ENCODE data around the gene TFDP3. TPM values are rescaled to one million over a fixed set of nuclear protein-coding genes. Genes with fewer than 3 reads are reported as not detected.

The TFDP3 gene
- total RNA-seq, 3 donors from 2014 or later (not counting 1 experiment from before 2014, with no cell fraction given), result not detected

DNA sequence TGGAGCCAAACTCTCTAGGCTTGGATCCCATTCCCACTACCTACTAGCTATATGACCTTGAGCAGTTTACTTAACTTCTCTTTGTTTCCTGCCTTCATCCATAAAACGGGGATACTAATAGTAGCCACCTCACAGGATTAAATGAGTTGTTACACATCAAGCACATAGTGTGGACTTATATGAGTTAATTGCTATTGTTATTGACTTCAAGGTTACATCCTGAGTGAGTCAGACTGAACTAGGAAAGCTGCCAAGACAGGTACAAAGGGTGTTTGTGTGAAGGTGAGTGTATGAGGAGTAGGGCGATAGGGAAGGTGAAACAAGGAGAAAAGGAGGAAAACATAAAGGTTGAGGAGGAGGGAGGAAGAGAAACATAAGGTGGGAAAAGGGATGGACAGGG lies 32.2 kb downstream of the TFDP3 start:
- Histone ChIP-seq H3K27ac (ENCODE audit: low read length) (no peak overlapping the region), H3K4me3 (ENCODE audit: low read length) (no peak overlapping the region), H3K9me3 (ENCODE audit: control insufficient read depth, insufficient read depth, low read length) (no peaks in the 10 kb centered on the region), H3K27me3 (ENCODE audit: control insufficient read depth, insufficient read depth, low read length) (no peaks in the 10 kb centered on the region), H3K36me3 (ENCODE audit: control insufficient read depth, insufficient read depth, low read length) (no peaks in the 10 kb centered on the region), H3K4me1 (ENCODE audit: control insufficient read depth, insufficient read depth, low read length) (no peaks in the 10 kb centered on the region)
- no peaks in the 10 kb centered on the region for H3K4me1 Mint-ChIP-seq
- H3K4me3 Mint-ChIP-seq, result no peak overlapping the region
- intact Hi-C loops (cut with micrococcal nuclease), result no loop called here
- DNase-seq (no peak), ATAC-seq (no peak)
- peaks cover 0 to 13% of the 10 kb centered on the region in 2 donors for H3K27me3 Mint-ChIP-seq (ENCODE audit: low read depth in 2 of 2)
- TF ChIP-seq, protein P1, sequence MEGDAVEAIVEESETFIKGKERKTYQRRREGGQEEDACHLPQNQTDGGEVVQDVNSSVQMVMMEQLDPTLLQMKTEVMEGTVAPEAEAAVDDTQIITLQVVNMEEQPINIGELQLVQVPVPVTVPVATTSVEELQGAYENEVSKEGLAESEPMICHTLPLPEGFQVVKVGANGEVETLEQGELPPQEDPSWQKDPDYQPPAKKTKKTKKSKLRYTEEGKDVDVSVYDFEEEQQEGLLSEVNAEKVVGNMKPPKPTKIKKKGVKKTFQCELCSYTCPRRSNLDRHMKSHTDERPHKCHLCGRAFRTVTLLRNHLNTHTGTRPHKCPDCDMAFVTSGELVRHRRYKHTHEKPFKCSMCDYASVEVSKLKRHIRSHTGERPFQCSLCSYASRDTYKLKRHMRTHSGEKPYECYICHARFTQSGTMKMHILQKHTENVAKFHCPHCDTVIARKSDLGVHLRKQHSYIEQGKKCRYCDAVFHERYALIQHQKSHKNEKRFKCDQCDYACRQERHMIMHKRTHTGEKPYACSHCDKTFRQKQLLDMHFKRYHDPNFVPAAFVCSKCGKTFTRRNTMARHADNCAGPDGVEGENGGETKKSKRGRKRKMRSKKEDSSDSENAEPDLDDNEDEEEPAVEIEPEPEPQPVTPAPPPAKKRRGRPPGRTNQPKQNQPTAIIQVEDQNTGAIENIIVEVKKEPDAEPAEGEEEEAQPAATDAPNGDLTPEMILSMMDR (IDR thresholded peaks at IDR 0.05), result no peak
- 86% methylated on average over 1 of the region's 2 CpGs for WGBS (ENCODE audit: insufficient coverage)
- no peak overlapping the region for H3K27ac Mint-ChIP-seq
- no peaks in the 10 kb centered on the region for H3K9me3 Mint-ChIP-seq
- H3K36me3 Mint-ChIP-seq, result no peaks in the 10 kb centered on the region

DNA sequence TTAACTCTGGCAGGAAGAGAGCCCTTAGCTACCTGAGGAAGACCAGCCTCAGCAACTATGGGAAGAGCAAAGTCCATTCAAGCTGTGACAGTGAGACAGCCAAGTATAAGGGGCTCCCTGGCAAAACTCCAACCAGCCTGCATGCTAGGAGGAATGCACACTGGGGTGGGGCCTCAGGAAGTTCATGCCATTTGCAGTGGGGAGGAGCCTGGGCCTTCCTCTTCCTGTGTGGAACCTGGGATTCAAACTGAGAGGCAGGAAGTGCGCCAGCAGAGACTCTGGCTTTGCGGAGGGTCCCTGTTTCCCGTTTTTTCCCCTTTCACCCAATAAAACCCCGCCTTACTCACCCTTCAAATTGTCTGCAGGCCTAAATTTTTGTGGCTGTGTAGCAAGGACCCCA lies 33.0 kb downstream of the TFDP3 start:
- TF ChIP-seq, protein P1 (IDR thresholded peaks at IDR 0.05), result no peak
- no peaks in the 10 kb centered on the region for H3K9me3 Mint-ChIP-seq

DNA sequence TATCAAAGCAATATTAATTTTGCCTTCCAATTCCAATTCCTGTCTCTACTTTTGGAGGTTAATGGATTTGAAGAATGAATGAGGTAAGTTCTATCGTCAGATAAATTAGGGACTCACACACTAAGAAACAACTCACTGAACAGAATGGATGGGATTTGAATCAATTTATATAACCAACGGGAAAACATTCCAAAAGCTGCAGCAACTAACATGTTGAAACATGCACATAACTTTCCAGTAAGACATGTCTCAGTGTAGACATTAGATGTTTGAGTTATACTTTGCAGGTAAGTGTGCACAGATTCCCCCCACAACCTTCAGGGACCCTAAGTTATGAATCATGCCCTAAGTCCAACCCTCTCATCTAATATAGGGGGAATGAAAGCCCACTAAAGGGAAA lies 34.3 kb downstream of the TFDP3 start:
- Histone ChIP-seq H3K4me3 (ENCODE audit: low read length) (no peak overlapping the region), H3K27ac (ENCODE audit: low read length) (no peak overlapping the region), H3K9me3 (ENCODE audit: control insufficient read depth, insufficient read depth, low read length) (no peaks in the 10 kb centered on the region), H3K27me3 (ENCODE audit: control insufficient read depth, insufficient read depth, low read length) (no peaks in the 10 kb centered on the region), H3K4me1 (ENCODE audit: control insufficient read depth, insufficient read depth, low read length) (no peaks in the 10 kb centered on the region), H3K36me3 (ENCODE audit: control insufficient read depth, insufficient read depth, low read length) (no peaks in the 10 kb centered on the region)
- H3K36me3 Mint-ChIP-seq, result no peaks in the 10 kb centered on the region
- DNase-seq (no peak), ATAC-seq (no peak)
- no peaks in the 10 kb centered on the region for H3K4me1 Mint-ChIP-seq
- TF ChIP-seq, protein P1 (IDR thresholded peaks at IDR 0.05), result no peak
- no CpG with 5 or more reads among the region's 2 CpGs for WGBS (ENCODE audit: insufficient coverage)
- intact Hi-C loops (cut with micrococcal nuclease), result no loop called here
- H3K9me3 Mint-ChIP-seq, result no peaks in the 10 kb centered on the region
- H3K27me3 Mint-ChIP-seq (ENCODE audit: low read depth in 2 of 2), result peaks cover 0 to 18% of the 10 kb centered on the region in 2 donors
- H3K4me3 Mint-ChIP-seq, result no peak overlapping the region
- H3K27ac Mint-ChIP-seq, result no peak overlapping the region

More for the DNA sequence above, 33.0 kb downstream of the TFDP3 start:
- Histone ChIP-seq H3K27me3 (ENCODE audit: control insufficient read depth, insufficient read depth, low read length) (no peaks in the 10 kb centered on the region), H3K4me1 (ENCODE audit: control insufficient read depth, insufficient read depth, low read length) (no peaks in the 10 kb centered on the region), H3K27ac (ENCODE audit: low read length) (no peak overlapping the region), H3K9me3 (ENCODE audit: control insufficient read depth, insufficient read depth, low read length) (no peaks in the 10 kb centered on the region), H3K36me3 (ENCODE audit: control insufficient read depth, insufficient read depth, low read length) (no peaks in the 10 kb centered on the region), H3K4me3 (ENCODE audit: low read length) (no peak overlapping the region)
- DNase-seq, result no peak
- Mint-ChIP-seq H3K27me3 (ENCODE audit: low read depth in 2 of 2) (peaks cover 0 to 17% of the 10 kb centered on the region in 2 donors), H3K4me1 (no peaks in the 10 kb centered on the region), H3K27ac (no peak overlapping the region), H3K4me3 (no peak overlapping the region), H3K36me3 (no peaks in the 10 kb centered on the region)
- intact Hi-C loops (cut with micrococcal nuclease), result no loop called here
- no peak for ATAC-seq
- WGBS (ENCODE audit: insufficient coverage), result 90% methylated on average over 4 of the region's 4 CpGs

DNA sequence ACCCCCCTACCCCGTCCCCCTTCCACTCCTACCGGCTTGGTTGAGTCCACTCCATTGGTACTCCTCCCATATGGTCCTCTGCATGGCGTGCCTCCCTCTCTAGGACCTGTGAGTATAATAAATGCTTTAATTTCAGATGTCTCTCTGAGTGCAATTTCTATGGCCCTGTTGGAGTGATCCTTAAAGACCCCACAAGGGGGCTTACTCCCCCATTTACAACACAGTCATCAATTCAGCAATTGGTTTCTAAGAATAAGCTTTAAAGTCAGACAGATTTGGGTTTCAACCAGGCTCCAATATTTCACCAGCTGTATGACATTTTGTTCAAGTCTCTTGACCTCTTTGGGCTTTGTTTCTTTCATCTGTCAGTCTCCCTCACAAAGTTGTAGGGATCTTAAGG lies 38.7 kb downstream of the TFDP3 start:
- no peak overlapping the region for H3K4me3 ChIP-seq (ENCODE audit: low read length)
- Mint-ChIP-seq H3K4me1 (no peaks in the 10 kb centered on the region), H3K27ac (no peak overlapping the region), H3K36me3 (no peaks in the 10 kb centered on the region), H3K4me3 (no peak overlapping the region), H3K27me3 (ENCODE audit: low read depth in 2 of 2) (peaks cover 0 to 26% of the 10 kb centered on the region in 2 donors), H3K9me3 (no peaks in the 10 kb centered on the region)
- intact Hi-C loops (cut with micrococcal nuclease), result no loop called here
- H3K27ac ChIP-seq (ENCODE audit: low read length), result no peak overlapping the region
- WGBS (ENCODE audit: insufficient coverage), result no CpG with 5 or more reads among the region's 3 CpGs
- H3K36me3 ChIP-seq (ENCODE audit: control insufficient read depth, insufficient read depth, low read length), result no peaks in the 10 kb centered on the region
- DNase-seq, result no peak
- no peak for ATAC-seq
- TF ChIP-seq, protein P1 (IDR thresholded peaks at IDR 0.05), result no peak
- no peaks in the 10 kb centered on the region for H3K9me3 ChIP-seq (ENCODE audit: control insufficient read depth, insufficient read depth, low read length)
- no peaks in the 10 kb centered on the region for H3K4me1 ChIP-seq (ENCODE audit: control insufficient read depth, insufficient read depth, low read length)
- H3K27me3 ChIP-seq (ENCODE audit: control insufficient read depth, insufficient read depth, low read length), result no peaks in the 10 kb centered on the region

All from natural killer cell (primary cell).